HCT116 (cell line): Measurements from ENCODE around the gene FNDC1.

Experiments
- CEBPB ChIP-seq: IDR thresholded peaks from 2 replicates; pipeline ENCODE4 v1.6.1; 2012; ENCODE audit warnings: low read depth
- CTCF ChIP-seq, 3 experiments: fragments of 200-600 bp in 1 of 3; sonication (generic) in 1 of 3; IDR thresholded peaks in 2 of 3; conservative IDR thresholded peaks in 1 of 3; 2 replicates each; pipeline ENCODE4 v1.5.1; 2012 to 2017; ENCODE audit warnings: low read depth in 2 of 3, low read length in 2 of 3, antibody characterized with exemption in 1 of 3, borderline replicate concordance in 1 of 3, control low read depth in 1 of 3, mild to moderate bottlenecking in 1 of 3, mixed read lengths in 1 of 3, mixed run types in 1 of 3, moderate library complexity in 1 of 3; ENCODE audit not compliant: insufficient read depth in 1 of 3
- EGR1 ChIP-seq: IDR thresholded peaks from 2 replicates; pipeline ENCODE4 v1.6.1; 2012; ENCODE audit warnings: low read depth
- EZH2 ChIP-seq: fragments of 200-600 bp; sonication (generic); IDR thresholded peaks from 2 replicates; pipeline ENCODE4 v1.6.1; 2017; ENCODE audit warnings: antibody characterized with exemption, mixed run types
- JUND ChIP-seq: IDR thresholded peaks from 2 replicates; pipeline ENCODE4 v1.6.1; 2012
- MAX ChIP-seq: IDR thresholded peaks from 2 replicates; pipeline ENCODE4 v1.6.1; 2012
- POLR2A ChIP-seq: IDR thresholded peaks from 2 replicates; pipeline ENCODE4 v1.7.0; 2011; ENCODE audit warnings: borderline replicate concordance; ENCODE audit not compliant: insufficient read depth, insufficient read length; ENCODE audit errors: extremely low read depth
- POLR2AphosphoS5 ChIP-seq: IDR thresholded peaks from 2 replicates; pipeline ENCODE4 v1.6.1; 2011; ENCODE audit warnings: mild to moderate bottlenecking, low read depth, low read length, moderate library complexity
- RAD21 ChIP-seq: IDR thresholded peaks from 2 replicates; pipeline ENCODE4 v1.6.1; 2012; ENCODE audit warnings: low read depth, mild to moderate bottlenecking
- REST ChIP-seq: IDR thresholded peaks from 2 replicates; pipeline ENCODE4 v1.6.1; 2012; ENCODE audit warnings: low read depth
- SIN3A ChIP-seq: IDR thresholded peaks from 2 replicates; pipeline ENCODE4 v1.6.1; 2012; ENCODE audit warnings: low read depth
- YY1 ChIP-seq: IDR thresholded peaks from 2 replicates; pipeline ENCODE4 v1.6.1; 2011; ENCODE audit warnings: low read length, low read depth, moderate library complexity, mild to moderate bottlenecking; ENCODE audit not compliant: insufficient replicate concordance; ENCODE audit errors: extremely low read depth
- ZBTB33 ChIP-seq: IDR thresholded peaks from 2 replicates; pipeline ENCODE4 v1.6.1; 2011; ENCODE audit warnings: mild to moderate bottlenecking, low read length, moderate library complexity; ENCODE audit not compliant: insufficient replicate concordance; ENCODE audit errors: extremely low read depth
- ZNF274 ChIP-seq: fragments of 200-500 bp; sonication (Bioruptor generic); IDR thresholded peaks from 2 replicates; pipeline ENCODE4 v1.6.1; 2014; ENCODE audit warnings: mild to moderate bottlenecking, low read depth, low read length, inconsistent platforms

- TF ChIP-seq CEBPB (no peak), CTCF (IDR thresholded peaks at IDR 0.05 in 2 of 3, conservative IDR thresholded peaks at IDR 0.05 in 1 of 3; ENCODE audit: borderline replicate concordance in 1 of 3, insufficient read depth in 1 of 3, low read depth in 2 of 3, low read length in 2 of 3) (no peak), POLR2A (no peak), RAD21 (no peak), EZH2 (no peak), POLR2AphosphoS5 (no peak), ZNF274 (no peak), REST (no peak), MAX (no peak), JUND (no peak), ZBTB33 (no peak), SIN3A (no peak), YY1 (no peak), EGR1 (no peak)
Observed at GRCh38 chr6:159126590-159126989, 42.6 kb upstream of the FNDC1 start.
